HG03175 (cell line): ENCODE measurements around the gene IGSF22.

Experiments used
- ATAC-seq: cut with Tn5 transposase; IDR thresholded peaks from one replicate; pipeline ENCODE4 v1.9.1; 2021; ENCODE audit warnings: mild to moderate bottlenecking, moderate library complexity; ENCODE audit not compliant: unreplicated experiment

Gene IGSF22

DNA sequence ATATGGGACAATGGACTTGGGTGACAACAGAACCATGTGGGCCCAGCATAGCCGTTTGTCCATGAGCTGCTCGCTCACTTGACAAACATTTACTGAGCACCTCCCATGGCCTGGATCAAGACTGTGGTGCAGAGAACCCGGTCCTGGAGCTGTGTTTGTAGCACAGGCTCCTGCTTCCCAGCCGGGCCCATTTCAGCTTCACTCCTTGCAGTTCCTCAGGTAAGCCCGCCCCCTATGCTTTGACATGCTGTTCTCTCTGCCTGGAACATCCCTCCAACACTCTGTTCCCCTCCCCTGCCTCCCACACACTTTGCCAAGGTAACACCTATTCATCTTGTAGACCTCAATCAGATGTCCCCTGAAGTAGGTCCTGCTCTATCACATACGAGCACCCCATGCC lies 19.3 kb upstream of the IGSF22 start:
- no peak for ATAC-seq

DNA sequence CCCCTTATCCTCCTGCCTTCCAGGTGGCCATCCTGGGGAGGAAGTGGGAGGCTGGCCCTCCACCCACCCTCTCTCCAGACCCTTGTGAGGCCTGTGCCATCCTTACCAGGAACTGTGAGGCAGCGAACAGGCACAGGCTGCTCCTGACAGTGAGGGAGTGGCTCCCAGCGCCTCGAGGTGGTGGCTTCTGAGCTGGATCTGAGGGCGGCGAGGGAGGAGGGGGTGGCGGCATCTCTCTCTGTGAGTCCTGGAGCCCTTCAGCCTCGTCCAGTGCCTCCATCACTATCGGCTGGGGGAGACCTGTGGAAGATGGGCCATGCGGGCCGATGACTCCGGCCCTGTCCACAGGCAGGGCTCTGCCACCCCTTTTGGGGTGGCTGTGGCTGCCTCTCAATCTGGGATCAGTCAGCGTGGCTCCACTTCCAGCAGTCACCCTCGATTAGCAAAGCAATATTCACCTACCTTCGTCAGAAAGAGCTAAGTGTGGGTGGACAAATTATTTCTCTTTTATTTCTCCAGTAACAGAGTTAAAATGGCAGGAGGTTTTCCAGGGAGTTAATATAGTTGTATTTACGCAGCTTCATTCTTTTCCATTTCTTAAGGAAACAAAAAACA lies 18.0 kb upstream of the IGSF22 start:
- no peak for ATAC-seq

DNA sequence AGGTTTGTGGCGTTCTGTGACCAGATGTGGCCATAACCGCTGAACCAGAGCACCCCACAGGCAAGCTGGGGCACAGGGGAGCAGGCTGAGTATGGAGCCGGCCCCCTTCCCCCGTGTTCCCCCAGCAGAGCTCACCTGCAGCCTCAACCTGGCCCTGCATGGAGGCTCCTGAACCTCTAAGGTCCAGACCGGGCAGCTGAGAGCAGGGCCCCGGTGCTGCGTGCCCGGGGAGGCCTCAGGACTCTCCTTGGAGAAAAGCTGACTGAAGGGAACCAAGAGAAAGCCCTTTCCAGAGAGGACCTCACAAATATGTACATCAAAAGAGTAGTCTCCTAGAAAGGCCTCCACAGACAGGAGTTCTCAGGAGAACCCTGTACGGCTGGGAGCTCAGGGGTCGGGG lies 17.4 kb upstream of the IGSF22 start:
- no peak for ATAC-seq

DNA sequence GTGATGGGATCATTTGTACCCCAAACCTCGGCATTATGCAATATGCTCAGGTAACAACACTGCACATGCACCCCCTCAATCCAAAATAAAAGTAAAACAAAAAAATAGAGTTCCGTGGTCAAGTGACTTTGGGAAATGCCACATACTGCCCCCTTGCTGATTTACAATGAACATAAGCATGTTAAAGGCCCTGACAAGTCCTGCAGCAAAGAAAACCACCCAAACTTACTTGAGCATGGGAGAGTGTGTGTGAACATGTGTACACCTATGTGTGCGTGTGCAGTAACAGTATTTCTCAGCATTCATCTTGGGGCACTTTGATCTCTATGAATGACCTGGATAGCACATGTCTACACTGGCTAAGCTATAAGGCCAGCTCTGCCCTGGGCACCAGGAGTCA lies 15.8 kb upstream of the IGSF22 start:
- ATAC-seq, result no peak

DNA sequence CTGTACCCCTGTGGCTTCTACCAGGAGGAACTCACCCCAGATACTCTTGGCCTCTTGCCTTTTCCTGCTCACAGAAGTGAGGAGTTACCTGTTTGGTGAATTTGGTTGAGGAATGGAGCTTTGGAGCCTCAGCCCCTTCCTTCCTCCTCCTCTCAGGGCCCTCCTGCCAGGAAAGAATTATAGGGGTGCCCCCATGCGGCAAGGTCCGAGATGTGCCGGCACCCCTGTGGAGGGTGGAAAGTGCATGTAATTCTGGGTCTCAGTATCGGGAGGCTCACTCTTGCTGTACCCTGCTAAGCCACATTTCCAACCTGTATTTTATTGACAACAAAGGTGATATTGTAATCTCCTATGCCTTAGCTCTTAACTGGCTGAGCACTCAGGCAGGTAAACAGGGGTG lies 13.7 kb upstream of the IGSF22 start:
- no peak for ATAC-seq

DNA sequence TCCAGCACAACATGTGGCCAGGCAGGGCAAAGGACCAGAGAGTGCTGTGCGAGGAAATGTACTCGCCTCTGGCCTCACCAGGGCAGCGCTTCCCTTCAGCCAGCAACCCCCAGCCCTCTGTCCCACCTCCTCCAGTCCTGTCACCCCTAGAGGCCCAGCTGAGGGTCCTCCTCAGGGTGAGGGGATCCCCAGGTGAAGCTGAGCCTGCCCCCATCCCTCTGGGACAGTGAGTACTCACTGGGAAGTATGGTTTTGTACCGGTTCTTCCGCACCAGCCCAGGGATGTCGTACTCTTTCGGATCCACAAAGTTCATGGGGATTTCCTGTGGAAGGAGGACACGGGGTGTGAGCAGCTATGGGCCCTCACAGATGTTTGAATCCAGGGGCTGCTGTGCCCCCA lies 11.7 kb upstream of the IGSF22 start:
- no peak for ATAC-seq

DNA sequence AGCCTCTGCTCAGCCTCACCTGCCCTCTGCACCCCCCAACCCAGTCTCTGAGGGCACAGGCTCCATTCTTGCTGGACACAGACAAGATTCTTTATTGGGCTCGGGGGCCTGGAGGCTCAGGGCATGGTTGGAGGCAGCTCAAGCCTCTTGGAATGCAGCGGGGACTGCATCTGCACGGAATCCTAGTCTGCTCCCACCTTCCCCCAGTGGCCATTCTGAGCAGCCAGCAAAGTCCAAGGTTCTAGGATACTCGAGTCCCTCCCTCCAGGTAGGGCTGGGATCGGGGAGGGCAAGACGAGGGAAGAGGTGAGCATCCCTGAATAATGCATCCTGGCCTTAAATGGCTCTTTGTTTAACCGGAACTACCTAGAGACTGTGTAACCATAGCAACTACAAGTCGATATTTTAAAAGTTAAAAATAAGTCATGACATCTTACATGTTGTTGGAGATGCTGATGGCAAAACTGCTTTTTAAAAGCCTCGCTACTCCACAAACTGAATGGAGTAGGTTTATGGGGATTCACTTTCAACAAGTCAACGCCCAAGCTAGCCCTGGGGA lies 10.7 kb upstream of the IGSF22 start:
- no peak for ATAC-seq

DNA sequence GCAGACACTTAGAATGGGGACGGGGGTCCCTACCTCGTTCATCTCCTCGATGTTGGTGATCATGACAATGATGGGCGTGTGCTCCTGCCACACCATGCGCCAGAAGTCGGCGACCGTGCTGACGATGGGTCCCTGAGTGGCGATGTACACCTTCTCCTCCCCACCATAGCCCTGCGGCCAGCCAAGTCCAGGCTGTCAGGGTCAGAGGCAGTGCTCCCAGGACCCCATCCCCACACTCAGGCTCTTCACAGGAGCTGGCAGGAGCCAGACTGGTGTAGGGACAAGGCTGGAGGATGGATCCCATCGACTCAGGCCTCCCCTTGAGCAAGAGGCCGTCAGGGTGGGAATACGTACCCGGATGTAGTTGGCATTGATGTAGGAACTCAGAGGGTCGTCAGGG lies 7.2 kb upstream of the IGSF22 start:
- ATAC-seq, result no peak

DNA sequence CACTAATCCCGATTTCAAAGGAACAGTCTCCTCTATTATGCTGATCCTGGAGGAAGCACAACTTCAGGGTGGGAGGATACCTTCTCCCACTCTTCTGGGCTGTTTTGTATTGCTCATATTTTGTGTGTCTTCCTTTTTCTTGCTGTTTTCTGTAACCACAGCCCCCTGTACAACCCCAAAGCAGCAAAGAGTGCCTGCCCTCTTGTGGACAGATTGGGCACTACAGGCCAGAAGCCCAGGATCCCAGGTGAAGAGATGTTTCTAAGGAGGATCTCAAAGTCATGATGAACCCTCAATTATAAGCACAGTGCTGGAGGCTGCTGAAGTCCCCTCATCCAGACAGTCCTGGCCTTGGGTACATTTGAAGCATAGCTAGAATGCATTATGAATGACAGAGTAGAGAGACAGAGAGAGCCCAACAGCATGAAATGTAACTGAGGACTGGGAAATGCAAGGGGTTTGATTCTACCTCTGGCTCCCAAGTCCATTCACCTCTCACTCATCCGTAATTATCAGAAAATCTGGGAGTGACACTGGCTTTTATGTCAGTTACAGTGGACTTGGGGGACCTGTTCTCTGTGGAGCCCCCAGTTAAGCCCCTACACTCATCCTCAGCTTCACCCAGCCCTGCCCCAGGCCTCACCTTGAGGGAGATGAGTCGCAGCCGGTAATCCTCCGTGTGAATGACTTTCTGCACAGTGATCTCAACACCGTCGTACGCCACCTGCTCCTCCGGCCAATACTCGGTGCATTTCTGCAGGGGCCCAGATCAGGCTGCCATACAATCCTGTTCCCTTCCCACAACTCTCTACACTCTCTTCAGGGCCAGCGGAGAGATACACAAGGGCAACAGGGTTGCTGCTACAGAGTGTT lies 6.2 kb upstream of the IGSF22 start:
- ATAC-seq, result peak; percentile 73

DNA sequence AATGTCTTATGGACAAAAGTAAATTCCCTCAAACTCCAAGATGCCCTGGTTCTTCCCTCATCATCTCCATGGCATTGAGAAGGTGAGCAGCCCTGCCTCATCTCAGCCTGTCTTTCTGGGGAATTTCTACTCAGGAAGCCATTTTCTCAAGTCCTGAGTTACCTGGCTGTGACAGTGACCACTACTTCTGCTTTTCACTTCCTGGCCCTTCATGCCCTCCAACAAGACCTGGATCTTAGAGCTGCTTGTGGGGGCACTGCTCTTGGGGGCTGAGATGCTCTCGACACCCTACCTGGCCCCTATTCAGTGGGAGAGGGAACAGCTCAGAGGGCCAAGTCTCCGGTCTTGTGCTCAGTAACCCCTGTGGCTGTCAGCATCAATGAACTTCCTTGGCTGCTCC lies 5.5 kb upstream of the IGSF22 start:
- peak; percentile 27 for ATAC-seq

DNA sequence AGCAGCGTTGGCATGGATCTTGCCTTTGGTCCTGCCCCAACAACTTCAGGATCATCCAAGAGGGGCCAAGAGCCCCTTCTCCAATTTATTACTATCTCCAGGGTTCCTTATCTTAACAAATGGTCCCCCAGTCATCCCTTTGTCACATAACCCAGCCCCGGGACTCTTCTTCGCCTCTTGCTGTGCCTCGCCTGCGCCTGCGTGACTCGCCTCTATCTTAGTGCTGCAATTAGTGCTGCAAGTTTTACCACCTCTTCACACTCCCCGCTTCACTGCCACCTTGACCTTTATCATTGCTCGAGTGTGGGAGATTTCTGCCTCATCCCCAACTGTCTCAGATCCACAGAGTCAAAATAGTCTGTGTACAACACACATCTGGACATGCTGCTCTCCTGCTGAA lies 4.0 kb upstream of the IGSF22 start:
- ATAC-seq, result no peak

DNA sequence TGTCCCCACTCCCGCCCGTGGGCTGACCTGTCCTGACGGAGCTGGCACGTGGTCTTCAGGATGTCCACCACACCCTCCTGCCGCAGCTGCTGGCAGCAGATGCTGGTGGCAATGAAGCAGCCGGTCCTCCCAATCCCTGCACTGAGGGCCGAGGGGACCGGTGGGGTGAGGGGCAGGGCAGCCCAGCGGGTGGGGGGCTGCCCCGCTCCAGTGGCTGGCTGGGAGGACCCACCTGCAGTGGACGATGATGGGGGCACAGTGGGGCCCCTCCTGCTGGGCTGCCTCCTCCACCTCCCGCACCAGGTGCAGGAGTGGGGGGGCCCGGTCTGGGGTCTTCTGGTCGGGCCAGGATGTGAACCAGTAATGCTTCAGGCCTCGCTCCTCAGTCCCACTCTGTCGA lies 3.4 kb upstream of the IGSF22 start:
- no peak for ATAC-seq

DNA sequence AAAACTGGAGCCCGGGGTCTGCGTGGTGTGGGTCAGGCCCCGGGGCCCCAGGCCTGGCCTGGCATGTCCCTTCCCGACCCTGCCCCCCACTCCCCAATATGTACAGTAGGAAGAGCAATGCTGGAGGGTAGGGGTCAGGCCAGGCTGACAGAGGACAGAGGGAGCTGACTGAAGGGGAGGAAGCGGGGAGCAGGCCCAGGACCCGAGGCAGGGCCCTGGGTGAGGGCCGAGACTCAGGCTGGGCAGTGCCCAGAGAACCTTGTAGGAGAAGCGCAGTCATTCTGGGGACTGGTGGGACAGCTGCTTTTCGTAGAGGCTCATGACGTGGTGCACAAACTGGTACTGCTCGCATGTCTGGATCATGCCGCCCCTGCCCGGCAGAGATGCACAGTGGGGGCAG lies 2.7 kb upstream of the IGSF22 start:
- no peak for ATAC-seq

DNA sequence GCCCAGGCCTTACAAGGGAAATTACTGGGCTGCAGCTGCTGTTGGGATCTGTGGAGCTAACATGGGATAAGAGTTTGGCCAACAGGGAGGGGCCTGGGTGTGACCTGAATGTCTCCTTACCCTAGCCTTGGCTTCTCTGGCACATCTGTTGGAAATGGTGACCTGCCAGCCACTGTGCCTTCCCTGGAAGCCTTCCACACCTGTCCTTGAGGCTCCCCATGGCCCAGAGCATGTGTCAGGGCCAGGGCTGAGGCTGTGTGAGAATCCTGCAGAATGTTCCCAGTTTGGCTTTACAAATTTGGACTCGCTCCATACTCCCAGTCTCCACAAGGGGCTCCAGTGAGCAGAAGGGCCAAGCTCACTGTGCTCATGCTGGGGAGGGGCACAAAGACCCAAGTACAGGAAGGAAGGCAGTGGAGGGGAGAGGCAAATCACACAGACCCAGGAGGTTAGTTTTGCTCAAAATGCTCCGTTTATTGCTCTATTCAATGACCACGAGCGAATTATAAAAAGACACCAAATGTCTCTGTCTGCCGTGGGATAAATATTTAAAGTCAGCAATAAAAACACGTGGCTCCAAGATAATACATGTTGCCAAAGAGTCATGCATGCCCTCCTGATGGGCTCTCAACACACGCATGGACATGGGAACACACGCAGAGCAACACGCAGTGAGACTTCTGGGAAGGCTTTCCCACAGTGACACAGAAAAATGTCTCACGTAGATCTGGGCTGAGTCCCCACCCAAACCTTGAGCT lies 1.7 kb upstream of the IGSF22 start:
- no peak for ATAC-seq

DNA sequence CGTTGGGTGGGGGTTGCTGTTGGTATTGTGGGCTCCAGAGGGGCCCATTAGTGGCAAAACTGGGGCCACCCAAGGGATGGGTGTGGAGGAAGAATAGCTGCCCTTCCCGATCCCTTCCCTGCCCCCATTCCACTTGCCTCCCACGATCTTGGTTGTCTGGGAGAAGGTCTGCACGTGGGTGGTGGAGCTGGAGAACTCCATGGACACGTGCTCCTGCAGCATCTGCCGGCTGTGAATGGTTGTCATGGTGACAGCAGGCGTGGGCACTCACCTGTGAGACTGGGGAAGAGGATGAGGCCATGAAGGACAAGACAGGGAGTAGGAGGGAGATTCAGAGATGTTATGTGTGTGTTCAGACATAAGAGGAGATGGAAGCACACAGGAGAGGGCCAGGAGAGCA lies 2.0 kb downstream of the IGSF22 start:
- ATAC-seq, result no peak

DNA sequence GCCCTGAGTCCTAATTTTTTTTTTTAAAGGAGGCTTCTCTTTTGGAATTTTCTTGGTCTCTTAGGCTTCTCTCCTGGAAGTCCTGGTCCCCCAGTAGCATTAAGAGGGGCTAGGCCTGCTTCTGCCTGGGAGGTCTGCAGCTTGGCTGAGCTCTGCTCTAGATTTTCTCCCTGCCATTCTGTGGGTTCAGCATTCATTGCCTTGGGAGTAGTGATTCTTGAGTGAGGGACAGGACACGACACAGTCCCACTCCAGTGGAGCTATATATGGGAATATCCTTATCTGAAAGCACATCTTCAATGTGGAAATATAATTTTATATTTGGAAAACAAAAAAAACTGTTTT lies 3.7 kb downstream of the IGSF22 start:
- peak; percentile 15 for ATAC-seq

DNA sequence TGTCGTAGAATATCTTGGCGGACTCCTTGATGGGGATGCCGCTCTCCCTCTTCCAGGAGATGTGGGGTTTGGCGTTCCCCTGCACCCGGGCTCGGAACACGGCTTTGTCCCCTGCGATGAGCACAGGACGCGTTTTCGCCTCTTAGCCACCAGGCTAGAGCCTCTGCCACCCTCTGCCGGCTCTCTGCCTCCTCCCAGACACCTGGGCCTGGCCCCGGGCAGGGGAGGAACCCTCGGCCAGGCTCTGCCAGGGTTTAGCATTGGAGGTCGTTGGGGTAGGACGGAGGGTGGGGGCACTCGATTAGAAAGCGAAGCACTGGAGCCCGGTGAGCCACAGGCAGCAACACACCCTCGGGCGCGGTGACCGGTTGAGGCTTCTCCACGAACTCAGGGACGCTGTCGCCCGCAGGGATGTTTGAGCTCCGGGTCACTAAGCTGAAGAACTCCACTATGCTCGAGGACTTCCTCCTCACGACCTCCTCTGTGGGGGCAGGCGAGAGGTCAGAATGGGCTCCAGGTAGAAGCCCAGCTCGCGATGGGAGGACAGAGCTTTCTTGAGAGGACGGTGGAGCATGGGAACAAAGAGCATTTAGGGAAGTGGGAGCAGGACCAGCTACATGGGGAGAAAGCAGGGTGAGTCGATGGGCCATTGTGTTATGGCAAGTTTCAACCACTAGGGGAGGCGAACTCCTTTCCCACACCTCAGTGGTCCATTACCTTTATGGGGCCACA lies 4.3 kb downstream of the IGSF22 start:
- ATAC-seq, result peak; percentile 61

DNA sequence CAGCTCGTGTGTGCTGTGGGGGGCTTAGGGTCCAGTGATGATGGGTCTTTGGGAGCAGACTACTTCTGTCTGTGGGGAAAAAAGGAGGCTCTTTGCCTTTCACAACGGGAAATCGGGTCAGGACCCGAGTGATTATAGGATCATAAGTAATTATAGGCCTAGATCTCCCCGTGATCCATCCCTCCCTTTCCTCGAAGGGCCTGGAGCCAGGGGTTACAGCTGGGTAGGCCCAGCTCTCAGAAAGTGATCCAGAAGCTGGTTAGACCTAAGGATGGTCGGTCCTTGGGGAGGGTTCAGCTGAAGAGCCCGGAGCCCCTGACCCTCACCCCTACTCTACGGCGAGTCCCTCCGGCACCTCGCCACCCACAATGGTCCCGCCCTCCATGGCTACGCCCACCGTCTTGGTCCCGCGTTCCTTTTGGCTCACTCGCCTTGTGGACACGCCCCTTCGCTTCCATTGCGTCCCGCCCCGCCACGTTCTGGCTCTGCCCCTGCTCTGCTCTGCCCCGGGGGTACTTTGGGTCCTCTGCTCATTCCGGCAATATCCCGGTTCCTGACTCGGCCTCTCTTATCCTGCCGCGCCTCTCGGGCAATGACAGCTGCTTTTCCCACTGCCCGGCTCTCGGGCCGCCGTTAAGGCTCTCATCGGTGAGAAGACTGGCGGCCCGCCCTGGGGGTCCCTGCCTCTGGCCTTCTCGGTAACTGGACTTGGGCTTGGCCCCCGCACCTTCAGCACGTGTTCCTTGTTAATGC lies 5.0 kb downstream of the IGSF22 start:
- ATAC-seq, result peak; percentile 58

DNA sequence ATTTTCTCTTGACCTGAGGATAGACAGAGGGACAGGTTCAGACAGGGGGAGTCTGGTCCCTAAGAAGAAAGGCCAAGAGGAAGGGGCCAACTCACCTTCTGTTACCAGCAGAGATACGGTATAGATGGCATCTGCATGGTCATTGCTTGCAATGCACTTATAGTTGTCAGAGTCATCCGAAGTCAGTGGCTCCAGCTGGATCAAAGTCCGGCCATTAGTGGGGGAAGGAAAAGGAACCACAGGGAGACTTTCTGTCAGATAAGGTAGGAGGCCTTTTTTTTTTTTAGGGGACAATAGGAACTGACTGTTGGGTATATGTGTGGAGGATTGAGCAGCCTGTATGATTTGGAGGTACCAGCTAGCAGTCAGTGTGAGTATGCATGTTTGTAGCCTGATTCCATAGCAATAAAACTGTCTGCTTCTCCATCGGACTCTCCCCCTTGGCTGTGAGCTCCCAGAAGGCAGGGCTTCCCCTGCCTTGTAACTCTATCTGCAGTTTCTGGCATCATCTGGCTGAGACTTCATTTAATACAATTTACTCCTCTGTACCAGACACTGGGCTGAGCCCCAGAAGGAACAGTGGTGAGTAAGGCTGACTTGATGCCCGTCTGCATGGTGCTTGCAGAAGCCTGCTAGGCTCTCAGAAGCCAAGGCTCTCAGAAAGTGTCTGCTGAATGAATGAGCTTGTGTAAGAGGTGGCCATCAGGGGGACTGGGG lies 5.7 kb downstream of the IGSF22 start:
- no peak for ATAC-seq

DNA sequence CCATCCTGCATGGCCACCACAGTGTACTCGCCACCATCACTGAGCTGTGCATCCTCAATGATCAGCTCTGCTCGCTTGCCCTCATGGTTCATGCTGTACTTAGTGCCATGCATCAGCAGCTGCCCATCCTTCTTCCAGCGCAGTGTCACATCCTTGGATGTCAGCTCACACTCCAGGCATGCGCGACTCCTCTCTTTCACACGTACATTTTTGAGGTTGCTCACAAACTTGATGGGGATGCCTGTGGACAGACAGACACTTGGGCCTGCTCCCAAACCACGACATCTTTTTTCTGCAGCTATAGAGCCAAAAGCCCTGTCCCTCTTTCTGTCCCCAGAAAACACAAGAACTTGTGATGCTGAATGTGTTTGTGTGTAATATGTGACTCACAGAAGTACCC lies 10.5 kb downstream of the IGSF22 start:
- no peak for ATAC-seq
